H1 (cell line): ENCODE data around the gene MROH7. TPM values are rescaled to one million over a fixed set of nuclear protein-coding genes. Genes with fewer than 3 reads are reported as not detected.

Experiments used
- CTCF ChIA-PET: fragments of 300-600 bp; sonication (Branson Sonifier 250); formaldehyde crosslinking; loops from one replicate; lab custom pipeline; 2021; ENCODE audit not compliant: partially characterized antibody; lab: Charles Lee
- POLR2A ChIA-PET: fragments of 300-600 bp; sonication (Branson Sonifier 250); formaldehyde crosslinking; loops from one replicate; lab custom pipeline; 2021; ENCODE audit warnings: inconsistent platforms; ENCODE audit not compliant: partially characterized antibody; lab: Charles Lee
- DNase-seq, 2 experiments: peaks; one replicate each; pipeline versions ENCODE4 v3.0.0 to v3.0.0-alpha.2; 2010 to 2022; ENCODE audit warnings: low spot score in 2 of 2, low read depth in 1 of 2, mixed read lengths in 1 of 2
- FAIRE-seq: peaks from 2 replicates; lab custom pipeline; 2011; peaks lifted over from hg19 to GRCh38; lab: Jason Lieb, UNC
- H2AFZ ChIP-seq: 2 replicates; pipeline ENCODE4 v1.8.1; 2012; ENCODE audit warnings: low read length, inconsistent platforms
- H2AK5ac ChIP-seq: 2 replicates; pipeline ENCODE4 v1.6.1; 2013; ENCODE audit warnings: low read depth, low read length
- H2BK120ac ChIP-seq: replicated peaks from 2 replicates; pipeline ENCODE3; 2013; ENCODE audit warnings: low read depth, low read length, inconsistent platforms
- H2BK12ac ChIP-seq: 2 replicates; pipeline ENCODE4 v1.6.1; 2013; ENCODE audit warnings: low read depth, low read length
- H2BK15ac ChIP-seq: 2 replicates; pipeline ENCODE4 v1.6.1; 2013; ENCODE audit warnings: low read length
- H2BK20ac ChIP-seq: 2 replicates; pipeline ENCODE4 v1.6.1; 2013; ENCODE audit warnings: low read length
- H2BK5ac ChIP-seq: 2 replicates; pipeline ENCODE4 v1.6.1; 2013; ENCODE audit warnings: low read depth, low read length
- H3K14ac ChIP-seq: 2 replicates; pipeline ENCODE4 v1.6.1; 2013; ENCODE audit warnings: inconsistent platforms; ENCODE audit not compliant: insufficient read length
- H3K18ac ChIP-seq: 2 replicates; pipeline ENCODE4 v1.6.1; 2013; ENCODE audit warnings: low read length; ENCODE audit errors: extremely low read depth
- H3K23ac ChIP-seq: 2 replicates; pipeline ENCODE4 v1.6.1; 2013; ENCODE audit warnings: inconsistent platforms; ENCODE audit not compliant: insufficient read length
- H3K23me2 ChIP-seq: 2 replicates; pipeline ENCODE4 v1.6.1; 2013; ENCODE audit warnings: low read depth, low read length
- H3K27ac ChIP-seq: 2 replicates; pipeline ENCODE4 v1.6.1; 2011; ENCODE audit warnings: low read depth, low read length, inconsistent platforms
- H3K27me3 ChIP-seq, 4 experiments: replicated peaks in 1 of 4; 1 replicate in 1 of 4; 2 replicates in 3 of 4; pipeline versions ENCODE4 v1.6.1 to v1.8.1; 2011 to 2013; ENCODE audit warnings: low read length in 3 of 4, mild to moderate bottlenecking in 3 of 4, inconsistent platforms in 2 of 4, mixed read lengths in 2 of 4, moderate library complexity in 1 of 4; ENCODE audit not compliant: control insufficient read depth in 3 of 4, insufficient read depth in 3 of 4; ENCODE audit errors: extremely low read depth in 1 of 4
- H3K36me3 ChIP-seq, 4 experiments: 2 replicates each; pipeline versions ENCODE4 v1.6.1 to v1.8.1; 2011 to 2013; ENCODE audit warnings: mild to moderate bottlenecking in 4 of 4, low read length in 3 of 4, moderate library complexity in 2 of 4, control low read depth in 1 of 4, inconsistent platforms in 1 of 4; ENCODE audit not compliant: insufficient read depth in 4 of 4, control insufficient read depth in 2 of 4
- H3K4ac ChIP-seq: replicated peaks from 2 replicates; pipeline ENCODE3; 2013; ENCODE audit warnings: low read length, low read depth, mixed read lengths, inconsistent platforms; ENCODE audit not compliant: insufficient read length
- H3K4me1 ChIP-seq, 4 experiments: replicated peaks in 1 of 4; 1 replicate in 1 of 4; 2 replicates in 3 of 4; pipeline versions ENCODE4 v1.6.1 to v1.8.1; 2011 to 2013; ENCODE audit warnings: low read length in 3 of 4, inconsistent platforms in 2 of 4, mixed read lengths in 1 of 4; ENCODE audit not compliant: insufficient read depth in 4 of 4, control insufficient read depth in 3 of 4
- H3K4me2 ChIP-seq, 2 experiments: 2 replicates each; pipeline versions ENCODE4 v1.6.1 to v1.8.1; 2011 to 2013; ENCODE audit warnings: low read depth in 2 of 2, low read length in 2 of 2, control low read depth in 1 of 2, inconsistent platforms in 1 of 2, mild to moderate bottlenecking in 1 of 2; ENCODE audit not compliant: insufficient read depth in 1 of 2
- H3K4me3 ChIP-seq, 4 experiments: fragments of 200-600, 300-600 bp in 1 of 4; sonication (generic), shearing (Covaris generic), sonication (Bioruptor Twin) in 1 of 4; 2 replicates each; pipeline versions ENCODE4 v1.5.1 to v1.8.1; 2011 to 2016; ENCODE audit warnings: low read length in 4 of 4, low read depth in 3 of 4, control low read depth in 2 of 4, inconsistent platforms in 2 of 4, mild to moderate bottlenecking in 2 of 4, mixed read lengths in 1 of 4, moderate library complexity in 1 of 4; ENCODE audit not compliant: insufficient read depth in 2 of 4; ENCODE audit errors: extremely low read depth in 1 of 4
- H3K56ac ChIP-seq: replicated peaks from 2 replicates; pipeline ENCODE3; 2013; ENCODE audit warnings: low read depth, mild to moderate bottlenecking, mixed read lengths, low read length, inconsistent platforms; ENCODE audit not compliant: insufficient read length
- H3K79me1 ChIP-seq: 2 replicates; pipeline ENCODE4 v1.6.1; 2013; ENCODE audit warnings: low read depth, low read length, control low read depth
- H3K79me2 ChIP-seq, 2 experiments: 2 replicates each; pipeline versions ENCODE4 v1.6.1 to v1.8.1; 2012 to 2013; ENCODE audit warnings: low read length in 2 of 2, mild to moderate bottlenecking in 2 of 2, inconsistent platforms in 1 of 2; ENCODE audit not compliant: insufficient read depth in 2 of 2, control insufficient read depth in 1 of 2
- H3K9ac ChIP-seq, 4 experiments: replicated peaks in 1 of 4; 1 replicate in 1 of 4; 2 replicates in 3 of 4; pipeline versions ENCODE4 v1.6.1 to v1.8.1; 2011 to 2013; ENCODE audit warnings: low read depth in 3 of 4, low read length in 3 of 4, control low read depth in 2 of 4, mild to moderate bottlenecking in 2 of 4, moderate library complexity in 2 of 4, inconsistent platforms in 1 of 4; ENCODE audit errors: extremely low read depth in 1 of 4
- H3K9me3 ChIP-seq, 2 experiments: 2 replicates each; pipeline versions ENCODE4 v1.6.1 to v1.8.1; 2012 to 2013; ENCODE audit warnings: mild to moderate bottlenecking in 2 of 2, moderate library complexity in 2 of 2, control low read depth in 1 of 2, inconsistent platforms in 1 of 2, low read depth in 1 of 2, low read length in 1 of 2, mixed read lengths in 1 of 2; ENCODE audit not compliant: insufficient read depth in 2 of 2
- H4K20me1 ChIP-seq, 2 experiments: replicated peaks in 1 of 2; 2 replicates each; pipeline versions ENCODE3 to v1.8.1; 2011 to 2013; ENCODE audit warnings: inconsistent platforms in 2 of 2, low read length in 2 of 2, mild to moderate bottlenecking in 1 of 2; ENCODE audit not compliant: insufficient read depth in 2 of 2, control insufficient read depth in 1 of 2
- H4K5ac ChIP-seq: 2 replicates; pipeline ENCODE4 v1.6.1; 2013; ENCODE audit warnings: low read length, low read depth, mixed read lengths, inconsistent platforms; ENCODE audit not compliant: insufficient read length
- H4K8ac ChIP-seq: 2 replicates; pipeline ENCODE4 v1.8.0; 2013; ENCODE audit warnings: mild to moderate bottlenecking, moderate library complexity, low read length, inconsistent platforms; ENCODE audit not compliant: insufficient read depth; ENCODE audit errors: extremely low read depth
- H4K91ac ChIP-seq: replicated peaks from 2 replicates; pipeline ENCODE3; 2013; ENCODE audit warnings: low read length, mixed read lengths, inconsistent platforms; ENCODE audit not compliant: insufficient read length
- CBX8 ChIP-seq: fragments of 300-800, 300-1000 bp; sonication (generic); IDR thresholded peaks from 2 replicates; pipeline ENCODE4 v1.7.1; 2016; ENCODE audit warnings: low read depth, low read length, borderline replicate concordance
- CTBP2 ChIP-seq: IDR thresholded peaks from 2 replicates; pipeline ENCODE4 v1.7.0; 2011; ENCODE audit warnings: borderline replicate concordance, mild to moderate bottlenecking, moderate library complexity, mixed read lengths, low read length; ENCODE audit not compliant: insufficient read depth, insufficient read length
- EZH2 ChIP-seq: fragments of 200-600 bp; sonication (generic); IDR thresholded peaks from 2 replicates; pipeline ENCODE4 v1.7.1; 2012; ENCODE audit warnings: low read depth, mild to moderate bottlenecking, moderate library complexity, low read length, inconsistent platforms; ENCODE audit not compliant: severe bottlenecking
- KDM1A ChIP-seq: fragments of 200-600, 300-600 bp; sonication (generic); IDR thresholded peaks from 2 replicates; pipeline ENCODE4 v1.7.1; 2016; ENCODE audit warnings: mild to moderate bottlenecking, low read length, borderline replicate concordance
- POU5F1 ChIP-seq: IDR thresholded peaks from 2 replicates; pipeline ENCODE4 v1.6.1; 2011; ENCODE audit warnings: low read depth, mild to moderate bottlenecking, low read length, moderate library complexity
- TAF1 ChIP-seq: IDR thresholded peaks from 2 replicates; pipeline ENCODE4 v1.6.1; 2011; ENCODE audit warnings: mild to moderate bottlenecking, low read depth, low read length
- TAF7 ChIP-seq: optimal IDR thresholded peaks from 2 replicates; pipeline ENCODE3; 2011; ENCODE audit warnings: low read depth, mild to moderate bottlenecking, inconsistent platforms, low read length, moderate library complexity, borderline replicate concordance
- WGBS, 2 experiments: shearing (Covaris generic) in 1 of 2; methylation state at CpG; one replicate each; pipeline versions ENCODE4 v1.1.6 to v1.1.7; 2013 to 2015; ENCODE audit warnings: low lambda C conversion rate in 2 of 2, mixed read lengths in 2 of 2, inconsistent platforms in 1 of 2, low coverage in 1 of 2, missing lambda C conversion rate in 1 of 2; ENCODE audit not compliant: insufficient replicate concordance in 2 of 2, insufficient coverage in 1 of 2, insufficient read length in 1 of 2; ENCODE audit errors: extremely low coverage in 1 of 2, missing lambda C conversion rate in 1 of 2; 5-methylcytosine and 5-hydroxymethylcytosine counted together
- polyA plus RNA-seq, 7 experiments: library from polyadenylated mRNA; depleted of rRNA in 3 of 7; stranded (reverse) in 5 of 7; unstranded in 2 of 7; fragments of >200 nt in 5 of 7; fragments of 200-250 nt in 2 of 7; gene quantifications; 1 replicate in 5 of 7; 2 replicates in 1 of 7; 4 replicates in 1 of 7; pipeline versions ENCODE4 v1.2.1 to v1.2.3, GENCODE V29; 2011 to 2013; ENCODE audit warnings: missing spikeins in 2 of 7, mixed read lengths in 2 of 7
- total RNA-seq: library from RNA; stranded (reverse); fragmentation: NEBNext Ultra II Directional; extraction: Animal tissue kit (Norgen Biotek cat#: 25700); gene quantifications from 2 replicates; pipeline ENCODE4 v1.2.1, GENCODE V29; 2021
- TF ChIP-seq, protein P1 (sequence below): IDR thresholded peaks from 2 replicates; pipeline ENCODE4 v1.6.1; 2012; ENCODE audit warnings: low read length, inconsistent platforms

Gene MROH7
- total and polyA plus RNA-seq, 2 of the 8 experiments (the other 6 are each of a cell fraction or from before 2014, with no cell fraction given) = 0.07 to 0.20 TPM

DNA sequence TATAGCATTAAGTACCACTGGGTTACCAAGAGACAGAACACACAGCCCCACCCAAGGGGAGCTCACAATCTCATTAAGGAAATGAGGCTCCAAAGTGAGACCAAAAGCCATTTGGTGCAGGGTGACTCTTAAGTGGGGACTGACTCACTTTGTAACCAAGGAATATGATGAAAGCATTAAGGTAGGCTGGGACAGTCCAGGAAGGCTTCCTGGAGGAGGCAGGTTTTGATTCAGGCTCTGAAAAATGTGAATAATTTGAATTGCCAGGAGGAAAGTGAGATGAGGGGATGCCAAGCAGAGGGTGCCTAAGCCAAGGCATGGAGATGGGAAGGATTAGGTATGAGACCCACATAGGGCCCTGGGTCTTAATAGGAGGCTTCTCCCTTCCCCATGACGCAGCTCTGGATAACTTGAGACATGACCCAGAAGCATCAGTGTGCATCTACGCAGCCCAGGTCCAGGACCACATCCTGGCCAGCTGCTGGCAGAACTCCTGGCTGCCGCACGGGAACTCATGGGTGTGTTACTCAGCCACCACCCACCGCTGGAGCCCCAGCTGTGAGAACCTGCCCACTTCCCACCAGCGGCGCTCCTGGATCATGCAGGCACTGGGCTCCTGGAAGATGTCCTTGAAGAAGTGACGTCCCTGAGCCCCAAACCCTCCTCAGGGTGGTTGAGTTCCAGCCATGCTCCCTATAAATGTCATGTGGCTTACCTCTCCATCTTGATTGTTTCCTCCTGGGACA is 68.1 kb downstream of the MROH7 start:
- Histone ChIP-seq H4K5ac (no peak overlapping the region), H3K4me2 (no peak overlapping the region), H3K4ac (no peak overlapping the region), H3K4me3 (no peak overlapping the region), H3K18ac (no peak overlapping the region), H3K9ac (no peak overlapping the region), H2AFZ (no peak overlapping the region), H3K14ac (no peak overlapping the region), H3K27ac (no peak overlapping the region), H3K36me3 (no peaks in the 10 kb centered on the region), H2AK5ac (no peak overlapping the region), H3K23me2 (no peaks in the 10 kb centered on the region; the same call in 1 of the 2 replicates), H4K20me1 (no peaks in the 10 kb centered on the region), H2BK120ac (no peak overlapping the region), H4K91ac (no peak overlapping the region), H3K27me3 (peaks cover 0 to 9% (median 4%) of the 10 kb centered on the region in 4 experiments; a peak in 4 of 7 replicates), H2BK5ac (no peak overlapping the region), H3K9me3 (no peaks in the 10 kb centered on the region), H3K4me1 (no peaks in the 10 kb centered on the region), H2BK12ac (no peak overlapping the region), H3K56ac (no peak overlapping the region), H2BK15ac (no peak overlapping the region), H3K23ac (no peak overlapping the region), H2BK20ac (no peak overlapping the region), H3K79me2 (no peaks in the 10 kb centered on the region), H4K8ac (no peak overlapping the region), H3K79me1 (no peaks in the 10 kb centered on the region)
- CTCF ChIA-PET = interaction anchor here (1.8 kb wide), 1 partner anchor 17 kb away, joined by 6 read pairs; no protein-coding TSS in a partner anchor
- DNase-seq (no peak), FAIRE-seq (no peak)
- POLR2A ChIA-PET = no interaction called here
- WGBS, 2 experiments = 92% methylated on average over 8 of the region's 8 CpGs; no CpG with 5 or more reads in 1 of the 2 experiments
- TF ChIP-seq EZH2 (no peak), POU5F1 (no peak), CTBP2 (no peak), KDM1A (no peak), TAF1 (no peak), CBX8 (no peak), TAF7 (no peak)
- TF ChIP-seq, protein P1, sequence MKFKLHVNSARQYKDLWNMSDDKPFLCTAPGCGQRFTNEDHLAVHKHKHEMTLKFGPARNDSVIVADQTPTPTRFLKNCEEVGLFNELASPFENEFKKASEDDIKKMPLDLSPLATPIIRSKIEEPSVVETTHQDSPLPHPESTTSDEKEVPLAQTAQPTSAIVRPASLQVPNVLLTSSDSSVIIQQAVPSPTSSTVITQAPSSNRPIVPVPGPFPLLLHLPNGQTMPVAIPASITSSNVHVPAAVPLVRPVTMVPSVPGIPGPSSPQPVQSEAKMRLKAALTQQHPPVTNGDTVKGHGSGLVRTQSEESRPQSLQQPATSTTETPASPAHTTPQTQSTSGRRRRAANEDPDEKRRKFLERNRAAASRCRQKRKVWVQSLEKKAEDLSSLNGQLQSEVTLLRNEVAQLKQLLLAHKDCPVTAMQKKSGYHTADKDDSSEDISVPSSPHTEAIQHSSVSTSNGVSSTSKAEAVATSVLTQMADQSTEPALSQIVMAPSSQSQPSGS = no peak
